Breast epithelium (tissue), 4 donors: Measurements from ENCODE around the gene TLE2. TPM values are rescaled to one million over a fixed set of nuclear protein-coding genes. Genes with fewer than 3 reads are reported as not detected.
"Not testable (repeated sequence)": the region's sequence is repeated elsewhere in the genome, so short reads cannot be mapped to it uniquely, and the experiment has no call there.

Source experiments
- DNase-seq, 2 donors: peaks; one replicate each; pipeline ENCODE4 v3.0.0-alpha.2; 2019; ENCODE audit warnings: low spot score in 2 of 2
- H3K27ac ChIP-seq, 2 donors: fragments of 200-600 bp; sonication (generic) in 1 of 2; one replicate each; pipeline ENCODE4 v1.5.1; 2016 to 2019; ENCODE audit warnings: mild to moderate bottlenecking in 1 of 2
- H3K27me3 ChIP-seq, 2 donors: fragments of 200-600 bp; sonication (generic) in 1 of 2; one replicate each; pipeline versions ENCODE4 v1.5.1 to v1.6.0; 2017 to 2019; ENCODE audit warnings: control low read depth in 1 of 2, mild to moderate bottlenecking in 1 of 2
- H3K36me3 ChIP-seq: fragments of 200-600 bp; one replicate; pipeline ENCODE4 v1.5.1; 2019
- H3K4me1 ChIP-seq, 2 donors: fragments of 200-600 bp; sonication (generic); one replicate each; pipeline ENCODE4 v1.5.1; 2016 to 2019; ENCODE audit warnings: control low read depth in 1 of 2
- H3K4me3 ChIP-seq, 3 donors: fragments of 200-600 bp; sonication (generic); 1 replicate in 2 of 3; 2 replicates in 1 of 3; pipeline ENCODE4 v1.5.1; 2016 to 2019; ENCODE audit warnings: mild to moderate bottlenecking in 3 of 3, moderate library complexity in 2 of 3
- H3K9me3 ChIP-seq, 2 donors: fragments of 200-600 bp; sonication (generic) in 1 of 2; one replicate each; pipeline ENCODE4 v1.5.1; 2016 to 2019; ENCODE audit warnings: control low read depth in 1 of 2
- POLR2A ChIP-seq: fragments of 450-650 bp; IDR thresholded peaks from one replicate; pipeline ENCODE4 v1.6.1; 2016; ENCODE audit warnings: antibody characterized with exemption, mild to moderate bottlenecking, moderate library complexity
- POLR2AphosphoS5 ChIP-seq, 3 donors: sonication (generic); formaldehyde crosslinking; IDR thresholded peaks; one replicate each; pipeline ENCODE4 v1.6.1; 2017; ENCODE audit warnings: antibody characterized with exemption in 3 of 3
- intact Hi-C: fragments of 100-400 bp; cut with DNase I; formaldehyde crosslinking; loops from one replicate; pipeline ENCODE4 v1.15.1; 2023; ENCODE audit warnings: low total_unique reads
- total RNA-seq, 3 donors: library from RNA; depleted of rRNA; stranded (reverse); fragments of >200 nt; gene quantifications; one replicate each; pipeline ENCODE4 v1.1.0, GENCODE V29; 2016
- TF ChIP-seq, protein P1 (sequence below), 3 donors: fragments of 450-650 bp; IDR thresholded peaks; one replicate each; pipeline ENCODE4 v1.5.1; 2016 to 2017; ENCODE audit warnings: antibody characterized with exemption in 3 of 3, mild to moderate bottlenecking in 3 of 3, moderate library complexity in 3 of 3

Gene TLE2
- total RNA-seq, 3 donors from 2014 or later, result 25.3 to 65.6 (median 35.1) TPM

DNA sequence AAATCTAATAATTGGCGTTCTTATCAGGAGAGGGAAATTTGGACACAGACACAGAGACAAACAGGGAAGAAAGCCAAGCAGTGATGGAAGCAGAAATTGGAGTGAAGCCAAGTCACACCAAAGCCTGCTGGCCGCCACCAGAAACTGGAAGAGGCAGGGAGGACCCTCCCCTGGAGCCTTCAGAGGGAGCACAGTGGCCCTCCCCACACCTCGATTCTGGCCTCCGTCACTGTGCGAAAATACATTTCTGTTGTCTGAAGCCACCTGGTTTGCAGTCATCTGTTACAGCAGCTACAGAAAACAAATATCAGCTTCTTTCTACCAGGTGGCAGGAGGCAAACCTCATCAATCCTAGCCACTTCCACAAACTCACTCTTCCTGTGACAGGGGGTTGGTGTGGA lies 60.0 kb downstream of the TLE2 start:
- H3K4me3 ChIP-seq, result no peak overlapping the region
- H3K27ac ChIP-seq, result peak overlapping the region; percentile 53 to 66
- no peaks in the 10 kb centered on the region for H3K27me3 ChIP-seq
- intact Hi-C loops, result no loop called here
- H3K9me3 ChIP-seq, result no peaks in the 10 kb centered on the region
- no peaks in the 10 kb centered on the region for H3K36me3 ChIP-seq
- DNase-seq, result no peak
- peak in 1 of 3 donors; percentile 64 for TF ChIP-seq POLR2AphosphoS5 (IDR thresholded peaks at IDR 0.05)
- TF ChIP-seq POLR2A, result no peak
- H3K4me1 ChIP-seq, result peaks cover 0 to 6% of the 10 kb centered on the region in 2 donors

DNA sequence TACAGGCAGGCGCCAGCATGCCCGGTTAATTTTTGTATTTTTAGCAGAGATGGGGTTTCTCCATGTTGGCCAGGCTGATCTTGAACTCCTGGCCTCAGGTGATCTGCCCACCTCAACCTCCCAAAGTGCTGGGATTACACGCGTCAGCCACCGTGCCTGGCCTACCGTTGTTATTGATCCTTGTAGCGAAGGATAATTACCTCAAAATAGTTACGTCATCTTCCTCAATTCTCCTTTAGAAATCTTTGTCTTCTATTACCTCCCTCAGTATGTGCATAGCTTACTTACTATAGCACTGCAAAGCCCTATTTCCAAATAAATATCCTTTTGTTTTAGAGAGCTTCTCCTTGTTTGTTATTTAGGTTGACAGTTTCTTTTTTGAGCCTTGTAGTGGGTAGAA lies 61.1 kb downstream of the TLE2 start:
- H3K36me3 ChIP-seq, result no peaks in the 10 kb centered on the region
- TF ChIP-seq POLR2A (no peak), POLR2AphosphoS5 (IDR thresholded peaks at IDR 0.05) (no peak)
- TF ChIP-seq, protein P1, sequence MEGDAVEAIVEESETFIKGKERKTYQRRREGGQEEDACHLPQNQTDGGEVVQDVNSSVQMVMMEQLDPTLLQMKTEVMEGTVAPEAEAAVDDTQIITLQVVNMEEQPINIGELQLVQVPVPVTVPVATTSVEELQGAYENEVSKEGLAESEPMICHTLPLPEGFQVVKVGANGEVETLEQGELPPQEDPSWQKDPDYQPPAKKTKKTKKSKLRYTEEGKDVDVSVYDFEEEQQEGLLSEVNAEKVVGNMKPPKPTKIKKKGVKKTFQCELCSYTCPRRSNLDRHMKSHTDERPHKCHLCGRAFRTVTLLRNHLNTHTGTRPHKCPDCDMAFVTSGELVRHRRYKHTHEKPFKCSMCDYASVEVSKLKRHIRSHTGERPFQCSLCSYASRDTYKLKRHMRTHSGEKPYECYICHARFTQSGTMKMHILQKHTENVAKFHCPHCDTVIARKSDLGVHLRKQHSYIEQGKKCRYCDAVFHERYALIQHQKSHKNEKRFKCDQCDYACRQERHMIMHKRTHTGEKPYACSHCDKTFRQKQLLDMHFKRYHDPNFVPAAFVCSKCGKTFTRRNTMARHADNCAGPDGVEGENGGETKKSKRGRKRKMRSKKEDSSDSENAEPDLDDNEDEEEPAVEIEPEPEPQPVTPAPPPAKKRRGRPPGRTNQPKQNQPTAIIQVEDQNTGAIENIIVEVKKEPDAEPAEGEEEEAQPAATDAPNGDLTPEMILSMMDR (IDR thresholded peaks at IDR 0.05), result no peak
- no peak for DNase-seq
- no peaks in the 10 kb centered on the region for H3K9me3 ChIP-seq
- H3K4me1 ChIP-seq, result peaks cover 0 to 6% of the 10 kb centered on the region in 2 donors
- no peak overlapping the region for H3K4me3 ChIP-seq
- no peaks in the 10 kb centered on the region for H3K27me3 ChIP-seq
- no peak overlapping the region for H3K27ac ChIP-seq
- intact Hi-C loops, result no loop called here

DNA sequence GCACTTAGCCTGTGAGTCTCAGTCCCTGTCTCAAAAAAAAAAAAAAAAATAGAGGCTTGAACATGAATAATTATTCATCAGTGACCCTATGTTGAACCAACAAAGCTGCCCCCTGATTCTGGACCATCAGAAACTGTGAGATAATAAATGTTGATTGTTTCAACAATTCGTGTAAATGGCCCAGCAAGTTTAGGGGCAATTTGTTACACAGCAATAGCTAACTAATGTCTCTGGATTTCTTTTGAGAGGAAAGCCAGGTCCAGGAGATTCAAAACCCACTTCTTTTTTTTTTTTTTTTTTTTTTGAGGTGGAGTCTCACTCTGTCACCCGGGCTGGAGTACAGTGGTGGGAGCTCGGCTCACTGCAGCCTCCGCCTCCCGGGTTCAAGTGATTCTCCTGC lies 64.2 kb downstream of the TLE2 start:
- Histone ChIP-seq H3K27me3 (no peaks in the 10 kb centered on the region), H3K36me3 (no peaks in the 10 kb centered on the region), H3K4me1 (no peaks in the 10 kb centered on the region), H3K4me3 (no peak overlapping the region), H3K27ac (no peak overlapping the region), H3K9me3 (no peaks in the 10 kb centered on the region)
- no peak for DNase-seq
- intact Hi-C loops, result no loop called here
- no peak for TF ChIP-seq POLR2AphosphoS5 (IDR thresholded peaks at IDR 0.05)

DNA sequence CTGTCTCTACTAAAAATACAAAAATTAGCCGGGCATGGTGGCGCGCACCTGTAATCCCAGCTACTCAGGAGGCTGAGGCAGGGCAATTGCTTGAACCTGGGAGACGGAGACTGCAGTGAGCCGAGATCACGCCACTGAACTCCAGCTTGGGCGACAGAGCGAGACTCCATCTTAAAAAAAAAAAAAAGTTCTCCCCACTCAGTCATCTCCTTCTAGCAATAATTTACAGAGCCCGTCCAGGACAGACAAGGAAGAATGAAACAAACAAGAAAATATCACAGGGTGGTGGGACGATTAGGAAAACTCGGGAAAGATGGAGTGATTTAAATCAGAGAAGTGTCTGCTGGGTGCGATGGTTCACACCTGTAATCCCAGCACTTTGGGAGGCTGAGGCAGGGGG lies 65.4 kb downstream of the TLE2 start:
- not testable (repeated sequence) for H3K4me1 ChIP-seq, H3K4me3 ChIP-seq, DNase-seq, H3K9me3 ChIP-seq, H3K27me3 ChIP-seq, H3K27ac ChIP-seq, H3K36me3 ChIP-seq
- intact Hi-C loops, result loop anchor here (2.0 kb wide), 1 partner anchor 139 kb away; no protein-coding TSS in a partner anchor

DNA sequence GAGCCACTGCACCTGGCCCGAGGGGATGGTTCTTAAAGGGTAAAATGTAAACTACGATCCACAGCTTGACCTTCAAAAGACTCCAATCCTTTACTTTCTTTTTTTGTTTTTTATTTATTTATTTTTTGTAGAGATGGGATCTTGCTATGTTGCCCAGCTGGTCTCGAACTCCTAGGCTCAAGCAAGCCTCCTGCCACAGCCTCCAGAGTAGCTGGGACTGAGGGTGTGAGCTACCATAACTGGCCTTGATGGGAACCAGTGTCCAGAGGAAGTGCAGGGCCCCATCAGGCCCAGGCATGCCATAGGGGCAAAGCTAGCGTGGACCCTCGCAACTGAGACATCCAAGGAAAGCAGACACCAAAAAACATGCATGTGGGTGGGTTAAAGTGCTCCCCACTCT lies 66.0 kb downstream of the TLE2 start:
- intact Hi-C loops, result loop anchor here (2.0 kb wide), 1 partner anchor 140 kb away; no protein-coding TSS in a partner anchor
- H3K36me3 ChIP-seq, result no peaks in the 10 kb centered on the region
- no peak for TF ChIP-seq POLR2AphosphoS5 (IDR thresholded peaks at IDR 0.05)
- TF ChIP-seq, protein P1 (IDR thresholded peaks at IDR 0.05), result no peak
- TF ChIP-seq POLR2A, result no peak

DNA sequence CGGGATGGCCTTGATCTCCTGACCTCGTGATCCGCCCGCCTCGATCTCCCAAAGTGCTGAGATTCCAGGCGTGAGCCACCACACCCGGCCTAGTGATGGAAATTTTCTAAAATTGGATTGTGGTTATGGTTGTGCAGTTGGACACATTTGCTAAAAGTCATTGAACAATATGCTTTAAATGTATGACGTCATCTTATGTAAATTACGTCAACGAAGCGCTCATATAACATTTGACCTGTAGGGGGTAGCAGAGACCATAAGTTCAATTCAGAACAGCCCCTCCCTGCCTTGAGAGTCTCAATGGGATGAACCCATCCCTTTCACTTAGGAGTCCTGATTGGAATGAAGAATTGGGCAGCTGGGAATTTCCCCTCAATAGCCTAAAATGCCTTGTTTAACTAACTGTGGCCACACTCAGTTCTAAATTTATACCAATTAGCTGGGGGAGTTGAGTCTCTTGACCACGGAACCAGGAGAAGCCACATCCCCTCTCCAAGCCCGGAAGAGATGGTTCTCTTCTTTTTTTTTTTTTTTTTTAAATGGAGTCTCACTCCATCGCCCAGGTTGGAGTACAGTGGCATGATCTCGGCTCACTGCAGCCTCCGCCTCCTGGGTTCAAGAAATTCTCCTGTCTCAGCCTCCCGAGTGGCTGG lies 66.9 kb downstream of the TLE2 start:
- intact Hi-C loops, result loop anchor here (2.0 kb wide), 1 partner anchor 141 kb away; no protein-coding TSS in a partner anchor
- peak overlapping the region in 1 of 2 donors; percentile 12 for H3K27ac ChIP-seq
- no peak for DNase-seq

More for the DNA sequence above, 66.0 kb downstream of the TLE2 start:
- Histone ChIP-seq H3K27me3 (no peaks in the 10 kb centered on the region), H3K9me3 (no peaks in the 10 kb centered on the region), H3K27ac (no peak overlapping the region), H3K4me3 (no peak overlapping the region), H3K4me1 (no peaks in the 10 kb centered on the region)
- no peak for DNase-seq

More for the DNA sequence above, 66.9 kb downstream of the TLE2 start:
- Histone ChIP-seq H3K4me1 (no peaks in the 10 kb centered on the region), H3K9me3 (no peaks in the 10 kb centered on the region), H3K36me3 (no peaks in the 10 kb centered on the region), H3K4me3 (peak overlapping the region in 1 of 3 donors; percentile 9), H3K27me3 (no peaks in the 10 kb centered on the region)
- TF ChIP-seq, protein P1 (IDR thresholded peaks at IDR 0.05), result peak; percentile 95 to 98 (median 95)
- TF ChIP-seq POLR2A, result no peak
- TF ChIP-seq POLR2AphosphoS5 (IDR thresholded peaks at IDR 0.05), result peak in 1 of 3 donors; percentile 34
